GF-D8 (cell line): ENCODE results near the gene LEPROT.
"Not testable (repeated sequence)": the region's sequence is repeated elsewhere in the genome, so short reads cannot be mapped to it uniquely, and the experiment has no call there.

Experiments
- DNase-seq: peaks from one replicate; lab custom pipeline; 2025; lab: John Stamatoyannopoulos, UW

LEPROT gene

GRCh38 chr1:65437616-65438015 lies 17.1 kb downstream of the LEPROT start:
- DNase-seq = no peak

GRCh38 chr1:65440322-65440900 lies 19.9 kb downstream of the LEPROT start:
- no peak for DNase-seq

GRCh38 chr1:65440915-65441314 lies 20.4 kb downstream of the LEPROT start:
- DNase-seq = no peak

- no peak for DNase-seq
Measured at GRCh38 chr1:65441464-65441863, 21.0 kb downstream of the LEPROT start.

GRCh38 chr1:65442442-65442841 lies 22.0 kb downstream of the LEPROT start:
- DNase-seq = no peak

- DNase-seq = no peak
Measured at GRCh38 chr1:65443647-65444046, 23.2 kb downstream of the LEPROT start.

GRCh38 chr1:65444128-65444640 lies 23.7 kb downstream of the LEPROT start:
- no peak for DNase-seq

- no peak for DNase-seq
Measured at GRCh38 chr1:65445837-65446236, 25.4 kb downstream of the LEPROT start.

GRCh38 chr1:65449214-65449823 lies 28.9 kb downstream of the LEPROT start:
- DNase-seq = no peak

- DNase-seq = not testable (repeated sequence)
Measured at GRCh38 chr1:65455678-65456077, 35.2 kb downstream of the LEPROT start.

GRCh38 chr1:65456481-65456880 lies 36.0 kb downstream of the LEPROT start:
- DNase-seq = no peak

GRCh38 chr1:65457868-65458267 lies 37.4 kb downstream of the LEPROT start:
- no peak for DNase-seq

- no peak for DNase-seq
Measured at GRCh38 chr1:65458730-65459396, 38.4 kb downstream of the LEPROT start.

- no peak for DNase-seq
Measured at GRCh38 chr1:65459397-65459768, 38.9 kb downstream of the LEPROT start.

GRCh38 chr1:65465837-65466236 lies 45.4 kb downstream of the LEPROT start:
- not testable (repeated sequence) for DNase-seq

- no peak for DNase-seq
Measured at GRCh38 chr1:65467536-65467935, 47.1 kb downstream of the LEPROT start.

- DNase-seq = no peak
Measured at GRCh38 chr1:65469126-65469888, 48.8 kb downstream of the LEPROT start.

GRCh38 chr1:65469889-65470340 lies 49.4 kb downstream of the LEPROT start:
- no peak for DNase-seq

GRCh38 chr1:65470766-65471165 lies 50.3 kb downstream of the LEPROT start:
- DNase-seq = no peak

- no peak for DNase-seq
Measured at GRCh38 chr1:65471213-65471833, 50.9 kb downstream of the LEPROT start.

- no peak for DNase-seq
Measured at GRCh38 chr1:65471861-65472332, 51.4 kb downstream of the LEPROT start.

- DNase-seq = no peak
Measured at GRCh38 chr1:65476327-65476726, 55.9 kb downstream of the LEPROT start.
